ENCODE measurements around the gene CHMP1A. TPM values are rescaled to one million over a fixed set of nuclear protein-coding genes. Genes with fewer than 3 reads are reported as not detected.

The CHMP1A gene
- total RNA-seq, 4 donors from 2014 or later: 53.4 to 105 (median 78.8) TPM

DNA sequence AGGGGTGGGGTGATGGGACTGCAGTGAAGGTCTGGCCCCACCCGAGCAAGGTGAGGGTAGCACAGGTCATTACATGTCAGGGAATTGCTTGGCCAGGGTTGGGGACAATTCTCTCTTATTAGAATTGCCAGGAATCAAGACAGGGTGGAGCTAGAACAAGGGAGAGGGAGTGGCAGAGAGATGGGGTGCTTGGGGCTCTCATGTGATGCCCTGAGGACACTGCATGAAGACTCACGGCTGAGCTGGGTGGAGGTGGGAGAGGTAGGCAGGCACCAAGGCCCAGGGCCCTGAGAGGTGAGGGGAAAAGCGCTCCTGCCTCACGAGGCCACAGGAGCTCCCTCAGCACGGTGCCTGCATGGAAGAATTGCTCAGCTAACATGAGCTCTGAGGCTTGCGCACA, 40.5 kb downstream of the CHMP1A start:
- in situ Hi-C loops (cut with MboI; ENCODE audit: low sequenced_read_pairs in 4 of 4): no loop called here
- Histone ChIP-seq H3K4me1 (no peaks in the 10 kb centered on the region), H3K27ac (no peak overlapping the region), H3K9me3 (no peaks in the 10 kb centered on the region), H3K4me3 (no peak overlapping the region), H3K36me3 (no peaks in the 10 kb centered on the region), H3K27me3 (peaks cover 18 to 41% (median 24%) of the 10 kb centered on the region in 3 donors)
- intact Hi-C loops (cut with DNase I; ENCODE audit: low total_unique reads): no loop called here
- DNase-seq (no peak), ATAC-seq (no peak)
- no peak for TF ChIP-seq POLR2A (IDR thresholded peaks at IDR 0.05)
- TF ChIP-seq, protein P1, sequence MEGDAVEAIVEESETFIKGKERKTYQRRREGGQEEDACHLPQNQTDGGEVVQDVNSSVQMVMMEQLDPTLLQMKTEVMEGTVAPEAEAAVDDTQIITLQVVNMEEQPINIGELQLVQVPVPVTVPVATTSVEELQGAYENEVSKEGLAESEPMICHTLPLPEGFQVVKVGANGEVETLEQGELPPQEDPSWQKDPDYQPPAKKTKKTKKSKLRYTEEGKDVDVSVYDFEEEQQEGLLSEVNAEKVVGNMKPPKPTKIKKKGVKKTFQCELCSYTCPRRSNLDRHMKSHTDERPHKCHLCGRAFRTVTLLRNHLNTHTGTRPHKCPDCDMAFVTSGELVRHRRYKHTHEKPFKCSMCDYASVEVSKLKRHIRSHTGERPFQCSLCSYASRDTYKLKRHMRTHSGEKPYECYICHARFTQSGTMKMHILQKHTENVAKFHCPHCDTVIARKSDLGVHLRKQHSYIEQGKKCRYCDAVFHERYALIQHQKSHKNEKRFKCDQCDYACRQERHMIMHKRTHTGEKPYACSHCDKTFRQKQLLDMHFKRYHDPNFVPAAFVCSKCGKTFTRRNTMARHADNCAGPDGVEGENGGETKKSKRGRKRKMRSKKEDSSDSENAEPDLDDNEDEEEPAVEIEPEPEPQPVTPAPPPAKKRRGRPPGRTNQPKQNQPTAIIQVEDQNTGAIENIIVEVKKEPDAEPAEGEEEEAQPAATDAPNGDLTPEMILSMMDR (IDR thresholded peaks at IDR 0.05 in 4 of 5, conservative IDR thresholded peaks at IDR 0.05 in 1 of 5): no peak

GRCh38 chr16:89616623-89617022, 40.9 kb downstream of the CHMP1A start:
- DNase-seq (no peak), ATAC-seq (no peak)
- H3K4me1 ChIP-seq: no peaks in the 10 kb centered on the region
- no peaks in the 10 kb centered on the region for H3K9me3 ChIP-seq
- intact Hi-C loops (cut with DNase I; ENCODE audit: low total_unique reads) (no loop called here), in situ Hi-C loops (cut with MboI; ENCODE audit: low sequenced_read_pairs in 4 of 4) (no loop called here)
- no peak overlapping the region for H3K27ac ChIP-seq
- H3K4me3 ChIP-seq: no peak overlapping the region
- H3K36me3 ChIP-seq: no peaks in the 10 kb centered on the region
- no peak for TF ChIP-seq POLR2A (IDR thresholded peaks at IDR 0.05)
- TF ChIP-seq, protein P1 (IDR thresholded peaks at IDR 0.05 in 4 of 5, conservative IDR thresholded peaks at IDR 0.05 in 1 of 5): no peak
- peaks cover 18 to 37% (median 24%) of the 10 kb centered on the region in 3 donors for H3K27me3 ChIP-seq

DNA sequence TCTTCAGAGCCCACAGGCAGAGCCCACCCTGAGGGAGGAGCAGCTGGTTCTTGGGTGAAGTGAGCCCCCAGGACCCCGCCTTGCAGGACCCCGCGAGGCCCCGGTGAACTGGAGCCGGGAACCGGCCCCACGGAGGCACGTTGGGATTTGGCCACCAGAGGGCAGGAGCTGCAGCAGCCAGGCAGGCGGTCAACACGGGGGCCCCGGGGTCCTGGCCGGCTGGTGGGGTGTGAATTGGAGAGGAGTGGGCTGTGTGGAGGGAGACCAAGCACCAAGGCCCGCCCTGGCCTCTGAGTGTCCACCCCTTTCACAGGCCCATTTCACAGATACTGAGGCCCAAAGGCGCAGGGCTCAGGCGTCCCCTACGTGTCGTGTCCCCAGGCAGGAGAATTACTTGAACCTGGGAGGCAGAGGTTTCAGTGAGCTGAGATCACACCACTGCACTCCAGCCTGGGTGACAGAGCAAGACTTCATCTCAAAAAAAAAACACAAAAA, 41.9 kb downstream of the CHMP1A start:
- Histone ChIP-seq H3K27ac (no peak overlapping the region), H3K4me3 (no peak overlapping the region), H3K36me3 (no peaks in the 10 kb centered on the region), H3K27me3 (peaks cover 15 to 33% (median 21%) of the 10 kb centered on the region in 3 donors), H3K9me3 (no peaks in the 10 kb centered on the region), H3K4me1 (no peaks in the 10 kb centered on the region)
- ATAC-seq (no peak), DNase-seq (no peak)
- TF ChIP-seq, protein P1 (IDR thresholded peaks at IDR 0.05 in 4 of 5, conservative IDR thresholded peaks at IDR 0.05 in 1 of 5): peak in 4 of 5 experiments; percentile 10 to 69 (median 46)
- no peak for TF ChIP-seq POLR2A (IDR thresholded peaks at IDR 0.05)
- in situ Hi-C loops (cut with MboI; ENCODE audit: low sequenced_read_pairs in 4 of 4): no loop called here
- intact Hi-C loops (cut with DNase I; ENCODE audit: low total_unique reads): no loop called here

GRCh38 chr16:89615176-89615575, 42.3 kb downstream of the CHMP1A start:
- Histone ChIP-seq H3K9me3 (no peaks in the 10 kb centered on the region), H3K36me3 (no peaks in the 10 kb centered on the region), H3K27ac (no peak overlapping the region), H3K4me1 (no peaks in the 10 kb centered on the region), H3K4me3 (no peak overlapping the region), H3K27me3 (peaks cover 12 to 30% (median 16%) of the 10 kb centered on the region in 3 donors)
- TF ChIP-seq, protein P1 (IDR thresholded peaks at IDR 0.05 in 4 of 5, conservative IDR thresholded peaks at IDR 0.05 in 1 of 5): no peak
- no peak for DNase-seq
- no peak for ATAC-seq
- intact Hi-C loops (cut with DNase I; ENCODE audit: low total_unique reads) (no loop called here), in situ Hi-C loops (cut with MboI; ENCODE audit: low sequenced_read_pairs in 4 of 4) (no loop called here)

DNA sequence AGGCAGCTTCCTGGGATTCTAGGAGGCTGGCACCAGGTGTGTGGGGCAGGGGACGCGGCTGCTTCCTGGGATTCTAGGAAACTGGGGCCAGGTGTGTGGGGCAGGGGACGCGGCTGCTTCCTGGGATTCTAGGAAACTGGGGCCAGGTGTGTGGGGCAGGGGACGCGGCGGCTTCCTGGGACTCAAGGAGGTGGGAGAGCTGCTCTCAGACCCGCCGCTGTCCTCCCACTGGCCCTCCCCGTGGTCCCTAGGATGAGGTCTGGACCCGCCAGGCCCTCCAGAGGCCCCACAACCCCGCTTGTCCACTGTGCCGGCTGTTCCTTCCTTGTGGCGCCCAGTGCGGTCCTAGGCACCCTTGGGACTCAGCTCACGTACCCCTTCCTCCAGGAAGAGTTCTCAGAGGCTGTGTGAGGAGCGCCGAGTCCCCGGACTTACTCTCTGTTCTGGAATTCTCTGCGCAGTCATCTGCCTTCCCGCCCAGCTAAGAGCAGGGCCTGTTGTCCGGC, 43.5 kb downstream of the CHMP1A start:
- TF ChIP-seq POLR2A (IDR thresholded peaks at IDR 0.05): no peak
- TF ChIP-seq, protein P1 (IDR thresholded peaks at IDR 0.05 in 4 of 5, conservative IDR thresholded peaks at IDR 0.05 in 1 of 5): no peak
- no peak for DNase-seq
- in situ Hi-C loops (cut with MboI; ENCODE audit: low sequenced_read_pairs in 4 of 4) (no loop called here), intact Hi-C loops (cut with DNase I; ENCODE audit: low total_unique reads) (no loop called here)
- Histone ChIP-seq H3K27ac (no peak overlapping the region), H3K9me3 (no peaks in the 10 kb centered on the region), H3K27me3 (peaks cover 9 to 28% (median 12%) of the 10 kb centered on the region in 3 donors), H3K4me1 (no peaks in the 10 kb centered on the region), H3K4me3 (no peak overlapping the region), H3K36me3 (no peaks in the 10 kb centered on the region)
- ATAC-seq: no peak

All from gastrocnemius medialis (tissue), 4 donors.